G401 (cell line): Measurements from ENCODE around the gene TNFRSF21. TPM values are rescaled to one million over a fixed set of nuclear protein-coding genes. Genes with fewer than 3 reads are reported as not detected.
A peak's percentile ranks its signal among the peaks of the same experiment; 100 is the strongest.
"Not testable (repeated sequence)": the region's sequence is repeated elsewhere in the genome, so short reads cannot be mapped to it uniquely, and the experiment has no call there.

ENCODE experiments used
- DNase-seq: peaks from one replicate; pipeline ENCODE4 v3.0.0-alpha.2; 2015; ENCODE audit warnings: low spot score
- in situ Hi-C: cut with HindIII; loops from 2 replicates; pipeline ENCODE4 v1.10.0; 2016; ENCODE audit warnings: low sequenced_read_pairs, mixed read lengths
- total RNA-seq: library from RNA; depleted of rRNA; stranded (reverse); fragments of >200 nt; shearing (Covaris generic); gene quantifications from 2 replicates; pipeline ENCODE4 v1.2.3, GENCODE V29; 2014

The TNFRSF21 gene
- total RNA-seq, 1 experiment from 2014 or later, result 1.7 TPM

GRCh38 chr6:47298475-47298874 is 11.2 kb downstream of the TNFRSF21 start:
- in situ Hi-C loops, result no loop called here
- no peak for DNase-seq

DNA sequence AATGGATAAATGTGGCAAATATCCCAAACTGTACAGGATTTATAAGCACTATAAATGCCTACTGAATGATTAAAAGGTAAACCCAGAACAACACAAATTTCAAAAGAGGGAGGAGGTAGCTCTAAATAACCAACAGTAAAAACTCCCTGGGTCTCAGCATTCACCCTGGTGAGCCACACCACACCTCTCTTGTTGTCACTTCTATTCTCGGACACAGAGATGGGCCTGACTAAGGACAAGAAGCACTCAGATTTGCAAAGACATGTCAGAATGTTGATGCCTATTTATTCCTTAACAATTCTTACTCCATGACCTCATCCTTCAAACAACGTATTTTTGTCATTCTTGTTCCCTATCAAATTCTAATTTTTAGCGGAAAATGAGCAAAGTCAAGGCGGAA is 14.7 kb downstream of the TNFRSF21 start:
- in situ Hi-C loops, result no loop called here
- no peak for DNase-seq

GRCh38 chr6:47292944-47293343 is 16.8 kb downstream of the TNFRSF21 start:
- in situ Hi-C loops, result no loop called here
- DNase-seq, result no peak

DNA sequence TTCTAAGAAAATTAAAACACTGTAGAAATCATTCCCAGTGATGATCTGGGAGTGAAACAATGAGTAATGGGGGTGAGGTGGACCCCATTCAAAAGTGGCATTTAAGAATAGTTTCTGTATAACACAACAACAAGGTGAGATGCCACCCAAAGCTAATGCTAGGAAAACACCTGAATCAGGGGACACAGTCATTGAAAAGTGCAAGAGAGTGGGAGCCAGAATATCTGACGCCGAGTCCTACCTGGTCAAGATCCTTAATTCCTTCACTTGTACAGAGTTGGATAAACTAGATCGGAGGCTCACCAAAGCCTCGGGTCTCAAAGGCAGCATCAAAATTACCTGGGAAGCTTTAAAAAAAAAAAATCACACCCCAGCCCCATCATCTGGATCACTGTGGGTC is 17.7 kb downstream of the TNFRSF21 start:
- no peak for DNase-seq
- in situ Hi-C loops, result no loop called here

GRCh38 chr6:47290124-47290834 is 19.4 kb downstream of the TNFRSF21 start:
- DNase-seq, result no peak
- in situ Hi-C loops, result no loop called here

GRCh38 chr6:47288267-47289090 is 21.2 kb downstream of the TNFRSF21 start:
- DNase-seq, result peak; percentile 65
- in situ Hi-C loops, result no loop called here

DNA sequence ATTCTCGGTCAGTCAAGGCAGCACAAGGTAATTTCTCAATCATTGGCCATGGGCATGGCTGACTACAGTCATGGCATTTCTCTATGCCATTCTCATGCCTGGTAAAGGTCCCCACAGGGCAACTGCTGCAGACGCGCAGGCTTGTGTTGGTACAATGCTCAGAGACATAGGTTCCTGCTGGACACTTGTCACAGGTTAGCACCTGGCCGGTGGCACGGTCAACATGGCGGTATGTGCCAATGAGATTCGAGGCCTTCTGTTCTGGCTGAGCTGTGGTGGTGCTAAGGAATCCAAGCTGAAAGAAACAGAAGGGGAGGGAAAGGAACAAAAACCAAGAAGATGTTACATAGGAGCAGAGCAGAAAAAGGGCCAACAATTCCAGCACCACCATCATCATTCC is 23.4 kb downstream of the TNFRSF21 start:
- in situ Hi-C loops, result no loop called here
- no peak for DNase-seq

GRCh38 chr6:47283993-47284392 is 25.7 kb downstream of the TNFRSF21 start:
- in situ Hi-C loops, result no loop called here

DNA sequence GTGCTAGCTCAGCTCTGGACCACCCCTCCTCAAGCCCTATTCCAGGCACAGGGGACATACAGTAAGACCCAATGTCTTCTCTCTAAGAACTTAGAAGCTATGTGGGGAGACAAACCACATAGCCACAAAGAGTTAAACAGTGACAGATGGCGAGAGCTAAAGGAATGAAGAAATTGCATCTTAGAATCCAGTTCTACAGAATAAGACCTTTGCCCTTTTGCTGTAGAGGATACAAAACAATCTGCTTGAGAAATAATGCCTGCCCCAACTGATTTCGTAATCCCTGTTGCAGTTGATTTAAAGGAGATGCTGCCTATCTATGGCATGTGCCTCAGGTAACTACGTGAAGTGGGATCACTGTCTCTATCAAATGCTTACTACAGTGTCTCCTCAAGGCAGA is 31.2 kb downstream of the TNFRSF21 start:
- in situ Hi-C loops, result no loop called here

More at GRCh38 chr6:47283993-47284392, 25.7 kb downstream of the TNFRSF21 start:
- DNase-seq, result no peak

GRCh38 chr6:47277702-47278101 is 32.0 kb downstream of the TNFRSF21 start:
- DNase-seq, result no peak

More for the DNA sequence above, 31.2 kb downstream of the TNFRSF21 start:
- DNase-seq, result peak; percentile 31

GRCh38 chr6:47276377-47276776 is 33.3 kb downstream of the TNFRSF21 start:
- in situ Hi-C loops, result no loop called here
- peak; percentile 47 for DNase-seq

More at GRCh38 chr6:47277702-47278101, 32.0 kb downstream of the TNFRSF21 start:
- in situ Hi-C loops, result no loop called here

DNA sequence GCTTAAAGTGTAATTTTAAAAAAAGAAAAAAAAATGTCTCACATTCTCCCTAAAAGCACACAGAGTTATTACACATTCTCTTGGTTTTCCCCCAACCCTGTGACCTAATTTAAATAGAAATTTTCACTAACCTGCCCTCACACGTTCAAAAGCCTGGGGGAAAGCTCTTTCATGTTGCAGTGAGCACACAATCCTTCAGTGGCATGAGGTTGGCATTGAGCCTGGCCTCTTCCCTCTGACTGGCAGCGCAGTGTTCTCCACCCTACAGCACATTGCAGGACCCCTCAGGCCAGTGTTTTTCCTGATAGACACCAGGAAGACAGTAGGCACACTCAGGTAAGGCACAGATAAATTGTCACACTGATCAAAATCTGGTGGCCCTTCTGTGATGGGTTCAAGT is 34.1 kb downstream of the TNFRSF21 start:
- no peak for DNase-seq
- in situ Hi-C loops, result no loop called here

DNA sequence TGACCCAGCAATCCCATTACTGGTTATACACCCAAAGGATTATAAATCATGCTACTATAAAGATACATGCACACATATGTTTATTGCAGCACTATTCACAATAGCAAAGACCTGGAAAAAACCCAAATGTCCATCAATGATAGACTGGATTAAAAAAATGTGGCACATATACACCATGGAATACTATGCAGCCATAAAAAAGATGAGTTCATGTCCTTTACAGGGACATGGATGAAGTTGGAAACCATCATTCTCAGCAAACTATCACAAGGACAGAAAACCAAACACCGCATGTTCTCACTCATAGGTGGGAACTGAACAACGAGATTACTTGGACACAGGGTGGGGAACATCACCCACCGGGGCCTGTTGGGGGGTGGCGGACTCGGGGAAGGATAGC is 34.6 kb downstream of the TNFRSF21 start:
- DNase-seq, in situ Hi-C loops: not testable (repeated sequence)

DNA sequence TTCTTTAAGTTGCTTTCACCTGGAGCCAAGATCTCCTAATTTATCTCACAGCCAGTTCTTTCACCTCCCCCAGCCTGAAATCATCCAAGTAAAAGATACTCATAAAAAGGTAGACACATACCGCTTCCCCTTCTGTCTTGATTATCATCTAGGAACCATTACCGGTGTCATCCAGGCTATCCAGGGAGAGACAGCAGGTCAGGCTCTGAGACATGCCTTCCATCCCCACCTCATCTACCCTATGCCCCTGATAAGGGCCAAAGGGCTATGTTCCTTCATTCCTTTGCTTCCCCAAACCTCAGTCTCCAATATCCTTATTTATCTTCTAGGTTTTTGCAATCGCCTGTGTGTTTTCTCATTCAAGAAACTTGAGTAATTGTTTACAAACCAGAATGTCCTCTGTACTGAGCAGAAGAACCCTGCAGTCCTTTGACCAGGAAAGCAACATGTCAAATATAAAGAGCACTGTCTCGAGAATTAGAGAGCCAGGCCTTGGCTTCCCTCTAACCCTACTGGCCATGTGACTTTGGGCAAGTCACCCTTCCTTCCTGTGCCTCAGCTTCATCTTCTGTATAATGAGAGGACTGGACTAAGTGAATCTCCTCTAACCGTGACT is 41.0 kb downstream of the TNFRSF21 start:
- no peak for DNase-seq
- in situ Hi-C loops, result no loop called here

- no peak for DNase-seq
- in situ Hi-C loops, result no loop called here
Observed at GRCh38 chr6:47267301-47267700, 42.4 kb downstream of the TNFRSF21 start.

DNA sequence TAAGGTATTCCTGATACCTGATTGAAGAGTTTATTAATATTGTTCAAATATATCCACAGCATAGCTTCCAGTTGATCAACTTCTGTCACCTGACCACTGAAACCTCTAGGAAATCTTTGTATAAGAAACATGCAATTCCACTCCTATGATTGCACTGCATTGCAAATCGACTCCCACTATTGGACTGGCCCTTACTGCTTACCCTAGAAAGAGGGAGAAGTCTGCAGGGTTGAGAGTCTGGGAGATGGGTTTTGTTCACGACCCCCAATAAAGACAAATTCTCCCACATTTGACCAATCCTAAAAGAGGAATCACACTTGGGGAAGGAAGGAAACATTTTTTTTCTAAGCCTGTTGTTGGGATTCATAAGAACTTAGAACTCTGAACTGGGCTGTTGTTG is 43.7 kb downstream of the TNFRSF21 start:
- in situ Hi-C loops, result no loop called here

GRCh38 chr6:47264775-47265184 is 44.9 kb downstream of the TNFRSF21 start:
- no peak for DNase-seq
- in situ Hi-C loops, result no loop called here

More for the DNA sequence above, 43.7 kb downstream of the TNFRSF21 start:
- DNase-seq, result no peak

DNA sequence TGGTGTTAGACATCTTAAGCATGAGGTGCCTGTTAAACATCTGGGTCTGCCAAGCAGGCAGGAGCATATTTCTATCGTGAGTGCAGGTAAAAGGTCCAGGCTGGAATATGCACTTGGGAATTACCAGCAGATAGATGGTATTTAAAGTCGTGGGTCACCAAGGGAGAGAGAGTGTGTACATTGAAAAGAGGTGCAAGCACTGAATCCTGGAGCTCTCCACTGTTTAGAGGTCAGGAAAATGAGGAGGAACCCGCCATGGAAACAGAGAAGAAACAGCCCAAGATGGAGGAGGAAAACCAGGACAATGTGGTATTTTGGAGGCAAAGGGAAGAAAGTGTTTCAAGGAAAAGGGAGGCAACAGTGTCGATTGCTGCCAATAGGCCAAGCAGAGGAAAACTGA is 46.4 kb downstream of the TNFRSF21 start:
- in situ Hi-C loops, result no loop called here
- DNase-seq, result no peak

GRCh38 chr6:47262231-47262630 is 47.5 kb downstream of the TNFRSF21 start:
- no peak for DNase-seq
- in situ Hi-C loops, result no loop called here

GRCh38 chr6:47261191-47261590 is 48.5 kb downstream of the TNFRSF21 start:
- in situ Hi-C loops, result no loop called here
- DNase-seq, result no peak
